Brain microvascular endothelial cell (primary cell): ENCODE measurements around the gene TLL1.

ENCODE experiments used
- DNase-seq: peaks from one replicate; pipeline ENCODE4 v3.0.0-alpha.2; 2020
- H3K27ac ChIP-seq: fragments of 250-450 bp; sonication (Bioruptor Pico); 2 replicates; pipeline ENCODE4 v1.5.1; 2020; ENCODE audit warnings: mild to moderate bottlenecking, moderate library complexity
- H3K27me3 ChIP-seq: fragments of 250-450 bp; sonication (Bioruptor Pico); replicated peaks from 2 replicates; pipeline ENCODE4 v1.5.1; 2020; ENCODE audit warnings: mild to moderate bottlenecking
- H3K36me3 ChIP-seq: fragments of 250-450 bp; sonication (Bioruptor Pico); replicated peaks from 2 replicates; pipeline ENCODE4 v1.5.1; 2020; ENCODE audit warnings: mild to moderate bottlenecking
- H3K4me3 ChIP-seq: 2 replicates; pipeline ENCODE4 v1.5.1; 2011; ENCODE audit warnings: low read depth, mild to moderate bottlenecking, control low read depth, low read length, moderate library complexity
- CTCF ChIP-seq: IDR thresholded peaks from 2 replicates; pipeline ENCODE4 v1.5.1; 2011; ENCODE audit warnings: low read depth, mild to moderate bottlenecking, moderate library complexity, low read length, control low read depth, inconsistent platforms; ENCODE audit errors: missing control alignments
- in situ Hi-C: cut with HindIII; loops from 2 replicates; pipeline ENCODE4 v1.10.0; 2017; ENCODE audit warnings: low sequenced_read_pairs, low pct_ligation_motif_present

The TLL1 gene

GRCh38 chr4:166140951-166141350, 267.9 kb downstream of the TLL1 start:
- Histone ChIP-seq H3K36me3 (no peaks in the 10 kb centered on the region), H3K27me3 (no peaks in the 10 kb centered on the region), H3K27ac (no peak overlapping the region), H3K4me3 (no peak overlapping the region)
- in situ Hi-C loops: no loop called here
- TF ChIP-seq CTCF: no peak
- no peak for DNase-seq

- Histone ChIP-seq H3K4me3 (no peak overlapping the region), H3K27me3 (no peaks in the 10 kb centered on the region), H3K27ac (no peak overlapping the region), H3K36me3 (no peaks in the 10 kb centered on the region)
- in situ Hi-C loops: no loop called here
- no peak for TF ChIP-seq CTCF
- DNase-seq: peak; percentile 7
Measured at GRCh38 chr4:166143227-166143626, 270.2 kb downstream of the TLL1 start.

- no peaks in the 10 kb centered on the region for H3K36me3 ChIP-seq
- in situ Hi-C loops: no loop called here
Measured at GRCh38 chr4:166144607-166145006, 271.6 kb downstream of the TLL1 start.

GRCh38 chr4:166146806-166147540, 273.9 kb downstream of the TLL1 start:
- in situ Hi-C loops: no loop called here
- Histone ChIP-seq H3K27ac (no peak overlapping the region), H3K27me3 (no peaks in the 10 kb centered on the region), H3K4me3 (no peak overlapping the region), H3K36me3 (no peaks in the 10 kb centered on the region)
- TF ChIP-seq CTCF: no peak
- DNase-seq: no peak

More at GRCh38 chr4:166144607-166145006, 271.6 kb downstream of the TLL1 start:
- DNase-seq: no peak
- no peak overlapping the region for H3K27ac ChIP-seq
- no peak overlapping the region for H3K4me3 ChIP-seq
- no peaks in the 10 kb centered on the region for H3K27me3 ChIP-seq
- TF ChIP-seq CTCF: no peak
